ENCODE data around the gene JAGN1. TPM values are rescaled to one million over a fixed set of nuclear protein-coding genes. Genes with fewer than 3 reads are reported as not detected.

JAGN1 gene
- total and polyA plus RNA-seq, 9 of the 15 experiments (the other 6 are each of a cell fraction or from before 2014, with no cell fraction given): 31.6 to 77.8 (median 40.3) TPM

DNA sequence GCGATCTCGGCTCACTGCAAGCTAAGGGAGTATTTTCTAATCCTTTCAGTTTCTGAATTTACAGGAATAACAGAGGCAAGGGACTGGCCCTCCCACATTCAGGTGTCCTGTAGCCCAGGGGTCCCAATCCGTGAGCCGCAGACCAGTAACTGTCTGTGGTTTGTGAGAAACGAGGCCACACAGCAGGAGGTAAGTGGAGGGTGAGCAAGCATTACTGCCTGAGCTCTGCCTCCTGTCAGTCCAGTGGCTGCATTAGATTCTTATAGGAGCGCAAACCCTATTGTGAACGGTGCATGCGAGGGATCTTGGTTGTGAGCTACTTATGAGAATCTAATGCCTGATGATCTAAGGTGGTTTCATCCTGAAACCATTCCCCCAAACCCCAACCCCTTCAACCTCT, 21.5 kb downstream of the JAGN1 start:
- Histone ChIP-seq H3K79me2 (ENCODE audit: control insufficient read depth, insufficient read depth, low read length) (no peaks in the 10 kb centered on the region), H3K36me3 (ENCODE audit: control insufficient read depth, insufficient read depth, low read length) (no peaks in the 10 kb centered on the region), H3K9me1 (ENCODE audit: control insufficient read depth, insufficient read depth, low read length) (no peaks in the 10 kb centered on the region), H3K9me3 (replicated peaks; ENCODE audit: control insufficient read depth, insufficient read depth, low read depth, low read length) (no peaks in the 10 kb centered on the region), H4K20me1 (replicated peaks; ENCODE audit: control insufficient read depth, insufficient read depth, low read length) (no peaks in the 10 kb centered on the region), H3K4me1 (replicated peaks in 1 of 2; ENCODE audit: control insufficient read depth in 2 of 2, insufficient read depth in 2 of 2, low read length in 2 of 2) (peaks cover 22 to 33% of the 10 kb centered on the region in 2 experiments), H3K9ac (ENCODE audit: insufficient read depth in 1 of 2, low read depth in 2 of 2, low read length in 2 of 2) (peak overlapping the region; percentile 10 to 78; a peak in 1 of 4 replicates), H3K27me3 (ENCODE audit: control insufficient read depth in 2 of 2, insufficient read depth in 2 of 2, low read length in 2 of 2) (no peaks in the 10 kb centered on the region), H2AFZ (ENCODE audit: low read depth, low read length) (peak overlapping the region; percentile 3), H3K4me2 (ENCODE audit: insufficient read depth, low read length) (peak overlapping the region; percentile 47; the same call in 1 of the 2 replicates), H3K4me3 (no peak overlapping the region), H3K27ac (ENCODE audit: extremely low read depth, low read depth, low read length) (peak overlapping the region; percentile 45; the same call in 2 of the 3 replicates)
- no TSS peak for BruUV-seq (replicated peaks)
- peak in 1 of 4 experiments; percentile 76 for DNase-seq (ENCODE audit: extremely low read depth in 1 of 4, low spot score in 3 of 4)
- in situ Hi-C loops (cut with MboI) (no loop called here), intact Hi-C loops (cut with micrococcal nuclease) (no loop called here)
- 13% methylated on average over 8 of the region's 8 CpGs for WGBS (ENCODE audit: insufficient coverage, low coverage, missing lambda C conversion rate)
- ATAC-seq: peak; percentile 52
- FAIRE-seq: peak; percentile 95
- POLR2A ChIA-PET: interaction anchor here (0.6 to 3.6 kb wide), 13 partner anchors 9 to 238 kb away, joined by 3 to 28 read pairs (median 3); partner anchors contain the start of genes CRELD1 and IL17RE
- CTCF ChIA-PET (ENCODE audit: low intra/inter-chr PET ratio): no interaction called here
- TF ChIP-seq, protein P1, sequence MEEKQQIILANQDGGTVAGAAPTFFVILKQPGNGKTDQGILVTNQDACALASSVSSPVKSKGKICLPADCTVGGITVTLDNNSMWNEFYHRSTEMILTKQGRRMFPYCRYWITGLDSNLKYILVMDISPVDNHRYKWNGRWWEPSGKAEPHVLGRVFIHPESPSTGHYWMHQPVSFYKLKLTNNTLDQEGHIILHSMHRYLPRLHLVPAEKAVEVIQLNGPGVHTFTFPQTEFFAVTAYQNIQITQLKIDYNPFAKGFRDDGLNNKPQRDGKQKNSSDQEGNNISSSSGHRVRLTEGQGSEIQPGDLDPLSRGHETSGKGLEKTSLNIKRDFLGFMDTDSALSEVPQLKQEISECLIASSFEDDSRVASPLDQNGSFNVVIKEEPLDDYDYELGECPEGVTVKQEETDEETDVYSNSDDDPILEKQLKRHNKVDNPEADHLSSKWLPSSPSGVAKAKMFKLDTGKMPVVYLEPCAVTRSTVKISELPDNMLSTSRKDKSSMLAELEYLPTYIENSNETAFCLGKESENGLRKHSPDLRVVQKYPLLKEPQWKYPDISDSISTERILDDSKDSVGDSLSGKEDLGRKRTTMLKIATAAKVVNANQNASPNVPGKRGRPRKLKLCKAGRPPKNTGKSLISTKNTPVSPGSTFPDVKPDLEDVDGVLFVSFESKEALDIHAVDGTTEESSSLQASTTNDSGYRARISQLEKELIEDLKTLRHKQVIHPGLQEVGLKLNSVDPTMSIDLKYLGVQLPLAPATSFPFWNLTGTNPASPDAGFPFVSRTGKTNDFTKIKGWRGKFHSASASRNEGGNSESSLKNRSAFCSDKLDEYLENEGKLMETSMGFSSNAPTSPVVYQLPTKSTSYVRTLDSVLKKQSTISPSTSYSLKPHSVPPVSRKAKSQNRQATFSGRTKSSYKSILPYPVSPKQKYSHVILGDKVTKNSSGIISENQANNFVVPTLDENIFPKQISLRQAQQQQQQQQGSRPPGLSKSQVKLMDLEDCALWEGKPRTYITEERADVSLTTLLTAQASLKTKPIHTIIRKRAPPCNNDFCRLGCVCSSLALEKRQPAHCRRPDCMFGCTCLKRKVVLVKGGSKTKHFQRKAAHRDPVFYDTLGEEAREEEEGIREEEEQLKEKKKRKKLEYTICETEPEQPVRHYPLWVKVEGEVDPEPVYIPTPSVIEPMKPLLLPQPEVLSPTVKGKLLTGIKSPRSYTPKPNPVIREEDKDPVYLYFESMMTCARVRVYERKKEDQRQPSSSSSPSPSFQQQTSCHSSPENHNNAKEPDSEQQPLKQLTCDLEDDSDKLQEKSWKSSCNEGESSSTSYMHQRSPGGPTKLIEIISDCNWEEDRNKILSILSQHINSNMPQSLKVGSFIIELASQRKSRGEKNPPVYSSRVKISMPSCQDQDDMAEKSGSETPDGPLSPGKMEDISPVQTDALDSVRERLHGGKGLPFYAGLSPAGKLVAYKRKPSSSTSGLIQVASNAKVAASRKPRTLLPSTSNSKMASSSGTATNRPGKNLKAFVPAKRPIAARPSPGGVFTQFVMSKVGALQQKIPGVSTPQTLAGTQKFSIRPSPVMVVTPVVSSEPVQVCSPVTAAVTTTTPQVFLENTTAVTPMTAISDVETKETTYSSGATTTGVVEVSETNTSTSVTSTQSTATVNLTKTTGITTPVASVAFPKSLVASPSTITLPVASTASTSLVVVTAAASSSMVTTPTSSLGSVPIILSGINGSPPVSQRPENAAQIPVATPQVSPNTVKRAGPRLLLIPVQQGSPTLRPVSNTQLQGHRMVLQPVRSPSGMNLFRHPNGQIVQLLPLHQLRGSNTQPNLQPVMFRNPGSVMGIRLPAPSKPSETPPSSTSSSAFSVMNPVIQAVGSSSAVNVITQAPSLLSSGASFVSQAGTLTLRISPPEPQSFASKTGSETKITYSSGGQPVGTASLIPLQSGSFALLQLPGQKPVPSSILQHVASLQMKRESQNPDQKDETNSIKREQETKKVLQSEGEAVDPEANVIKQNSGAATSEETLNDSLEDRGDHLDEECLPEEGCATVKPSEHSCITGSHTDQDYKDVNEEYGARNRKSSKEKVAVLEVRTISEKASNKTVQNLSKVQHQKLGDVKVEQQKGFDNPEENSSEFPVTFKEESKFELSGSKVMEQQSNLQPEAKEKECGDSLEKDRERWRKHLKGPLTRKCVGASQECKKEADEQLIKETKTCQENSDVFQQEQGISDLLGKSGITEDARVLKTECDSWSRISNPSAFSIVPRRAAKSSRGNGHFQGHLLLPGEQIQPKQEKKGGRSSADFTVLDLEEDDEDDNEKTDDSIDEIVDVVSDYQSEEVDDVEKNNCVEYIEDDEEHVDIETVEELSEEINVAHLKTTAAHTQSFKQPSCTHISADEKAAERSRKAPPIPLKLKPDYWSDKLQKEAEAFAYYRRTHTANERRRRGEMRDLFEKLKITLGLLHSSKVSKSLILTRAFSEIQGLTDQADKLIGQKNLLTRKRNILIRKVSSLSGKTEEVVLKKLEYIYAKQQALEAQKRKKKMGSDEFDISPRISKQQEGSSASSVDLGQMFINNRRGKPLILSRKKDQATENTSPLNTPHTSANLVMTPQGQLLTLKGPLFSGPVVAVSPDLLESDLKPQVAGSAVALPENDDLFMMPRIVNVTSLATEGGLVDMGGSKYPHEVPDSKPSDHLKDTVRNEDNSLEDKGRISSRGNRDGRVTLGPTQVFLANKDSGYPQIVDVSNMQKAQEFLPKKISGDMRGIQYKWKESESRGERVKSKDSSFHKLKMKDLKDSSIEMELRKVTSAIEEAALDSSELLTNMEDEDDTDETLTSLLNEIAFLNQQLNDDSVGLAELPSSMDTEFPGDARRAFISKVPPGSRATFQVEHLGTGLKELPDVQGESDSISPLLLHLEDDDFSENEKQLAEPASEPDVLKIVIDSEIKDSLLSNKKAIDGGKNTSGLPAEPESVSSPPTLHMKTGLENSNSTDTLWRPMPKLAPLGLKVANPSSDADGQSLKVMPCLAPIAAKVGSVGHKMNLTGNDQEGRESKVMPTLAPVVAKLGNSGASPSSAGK (IDR thresholded peaks at IDR 0.05): 0 out of 2 replicates have a peak, but pooled peaks have one; percentile 2
- TF ChIP-seq, protein P2, sequence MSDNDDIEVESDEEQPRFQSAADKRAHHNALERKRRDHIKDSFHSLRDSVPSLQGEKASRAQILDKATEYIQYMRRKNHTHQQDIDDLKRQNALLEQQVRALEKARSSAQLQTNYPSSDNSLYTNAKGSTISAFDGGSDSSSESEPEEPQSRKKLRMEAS (CRISPR knock-in tag; IDR thresholded peaks at IDR 0.05): 0 out of 2 replicates have a peak, but pooled peaks have one; percentile 2
- 0 out of 4 replicates have a peak, but pooled peaks of 1 of the 2 experiments have one; percentile 6 for TF ChIP-seq NONO (IDR thresholded peaks at IDR 0.05; ENCODE audit: low read depth in 2 of 2, low read length in 1 of 2)
- TF ChIP-seq NFE2 (IDR thresholded peaks at IDR 0.05; ENCODE audit: low read depth): peak; percentile 77
- 0 out of 2 replicates have a peak, but pooled peaks have one; percentile 20 for TF ChIP-seq CXXC5 (CRISPR knock-in tag; IDR thresholded peaks at IDR 0.05)
- TF ChIP-seq ZNF639 (CRISPR knock-in tag; conservative IDR thresholded peaks at IDR 0.05 in 1 of 2, IDR thresholded peaks at IDR 0.05 in 1 of 2): 0 out of 4 replicates have a peak, but pooled peaks of 1 of the 2 experiments have one; percentile 45
- TF ChIP-seq GATAD2B (IDR thresholded peaks at IDR 0.05; ENCODE audit: borderline replicate concordance): no peak

Data from K562 (cell line).